22Rv1 (cell line): ENCODE results near the gene HAGH.

Experiments
- H3K27ac ChIP-seq: fragments of 450-650 bp; 2 replicates; pipeline ENCODE4 v1.5.1; 2017
- CTCF ChIP-seq: fragments of 450-650 bp; IDR thresholded peaks from 2 replicates; pipeline ENCODE4 v1.5.1; 2017; ENCODE audit warnings: mild to moderate bottlenecking
- ZFX ChIP-seq: fragments of 450-650 bp; IDR thresholded peaks from 2 replicates; pipeline ENCODE4 v1.6.1; 2017; ENCODE audit warnings: antibody characterized with exemption, borderline replicate concordance

The HAGH gene

GRCh38 chr16:1816396-1817275, 10.0 kb downstream of the HAGH start:
- H3K27ac ChIP-seq: no peak overlapping the region
- TF ChIP-seq CTCF: no peak
- no peak for TF ChIP-seq ZFX

DNA sequence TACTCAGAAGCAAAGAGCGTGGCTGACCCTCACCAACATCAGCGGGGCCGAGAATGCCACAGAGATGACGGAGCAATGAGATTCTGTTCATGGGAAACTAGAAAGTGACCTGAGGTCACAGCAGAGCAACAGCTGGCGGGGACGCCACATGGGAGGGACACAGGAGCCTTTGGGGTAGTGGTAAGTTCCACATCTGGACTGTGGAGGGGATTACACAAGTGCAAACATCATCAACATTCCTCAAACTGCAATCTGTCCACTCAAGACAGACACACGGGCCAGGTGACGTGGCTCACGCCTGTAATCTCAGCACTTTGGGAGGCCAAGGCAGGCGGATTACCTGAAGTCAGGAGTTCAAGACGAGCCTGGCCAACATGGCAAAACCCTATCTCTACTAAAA, 11.2 kb downstream of the HAGH start:
- TF ChIP-seq CTCF (no peak), ZFX (no peak)

DNA sequence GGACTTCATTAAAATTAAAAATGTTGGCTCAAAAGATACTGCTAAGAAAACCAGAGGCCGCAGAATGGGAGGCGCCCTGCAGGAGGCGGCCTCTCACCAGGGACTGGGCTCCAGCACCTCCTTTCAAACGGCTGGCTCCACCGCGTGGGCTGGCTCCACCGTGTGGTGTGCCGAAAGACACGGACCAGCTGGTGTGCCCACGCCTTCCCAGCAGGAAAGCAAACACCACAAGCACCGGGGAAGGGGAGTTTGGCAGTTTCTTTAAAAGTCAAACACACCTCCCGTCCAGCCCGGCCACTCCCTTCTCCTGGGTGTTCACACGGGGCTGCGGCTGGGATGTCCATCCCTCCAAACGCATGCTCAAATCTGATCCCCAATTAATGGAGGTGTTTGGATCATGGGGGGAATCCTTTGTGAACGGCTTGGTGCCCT, 13.9 kb downstream of the HAGH start:
- TF ChIP-seq CTCF (peak; percentile 53), ZFX (no peak)
- H3K27ac ChIP-seq: no peak overlapping the region

More for the DNA sequence above, 11.2 kb downstream of the HAGH start:
- no peak overlapping the region for H3K27ac ChIP-seq

- TF ChIP-seq ZFX: no peak
- TF ChIP-seq CTCF: no peak
- no peak overlapping the region for H3K27ac ChIP-seq
These were observed 16.1 kb downstream of the HAGH start for GRCh38 chr16:1810536-1810935.

DNA sequence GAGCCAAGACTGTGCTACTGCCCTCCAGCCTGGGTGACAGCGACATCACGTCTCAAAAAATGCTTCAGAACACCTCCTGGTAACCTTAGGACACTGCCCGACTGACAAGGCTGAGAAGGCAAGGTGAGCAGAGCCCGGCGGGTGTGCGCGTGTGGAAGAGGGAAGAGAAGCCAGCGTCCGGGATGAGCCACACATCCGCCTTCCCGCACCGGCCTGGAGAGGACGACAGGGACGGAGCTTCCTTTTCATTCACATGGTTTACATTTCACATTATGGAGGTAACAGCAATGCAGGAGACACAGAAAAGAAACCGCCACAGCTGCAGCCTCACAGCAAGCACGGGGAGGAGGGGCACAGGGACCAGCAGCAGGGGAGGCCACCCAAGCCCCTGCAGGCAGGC, 16.5 kb downstream of the HAGH start:
- TF ChIP-seq ZFX (no peak), CTCF (no peak)

DNA sequence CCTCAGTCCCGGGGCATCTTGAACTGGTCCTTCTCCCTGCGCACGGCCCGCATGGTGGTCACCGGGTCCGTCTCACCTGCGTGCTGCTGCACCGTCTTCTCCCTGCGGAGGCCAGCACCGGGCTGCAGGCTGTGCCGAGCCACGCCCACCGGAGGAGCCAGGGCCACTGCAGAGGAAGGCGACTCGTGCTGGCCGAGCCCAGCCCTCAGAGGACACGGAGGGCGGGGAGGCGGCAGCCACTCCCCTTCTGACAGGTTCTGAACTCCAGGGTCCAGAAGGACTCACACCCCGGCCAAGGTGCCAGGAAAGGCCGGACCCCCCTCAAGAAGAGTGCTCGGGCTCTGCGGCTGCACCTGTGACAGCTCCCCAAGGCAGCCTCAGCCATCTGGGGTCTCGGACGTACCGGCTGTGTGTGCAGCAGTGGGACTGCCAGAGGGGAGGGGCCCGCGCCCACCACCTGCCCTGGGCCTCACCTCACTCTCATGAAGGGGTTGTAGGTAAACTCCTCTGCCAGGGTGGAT, 17.3 kb downstream of the HAGH start:
- TF ChIP-seq CTCF (peak; percentile 33), ZFX (no peak)
- no peak overlapping the region for H3K27ac ChIP-seq

More for the DNA sequence above, 16.5 kb downstream of the HAGH start:
- H3K27ac ChIP-seq: no peak overlapping the region

GRCh38 chr16:1808691-1809090, 17.9 kb downstream of the HAGH start:
- no peak overlapping the region for H3K27ac ChIP-seq
- TF ChIP-seq CTCF (no peak), ZFX (no peak)
